HL-60 (cell line): ENCODE results near the gene NUB1.

Experiments
- DNase-seq, 2 experiments: peaks; one replicate each; pipeline ENCODE4 v3.0.0-alpha.2; 2010 to 2020; ENCODE audit warnings: low read depth in 1 of 2, low spot score in 1 of 2
- H3K27ac ChIP-seq: fragments of 250-450 bp; sonication (Bioruptor Pico); replicated peaks from 2 replicates; pipeline ENCODE4 v1.5.1; 2020; ENCODE audit warnings: mild to moderate bottlenecking, moderate library complexity
- H3K27me3 ChIP-seq: fragments of 250-450 bp; sonication (Bioruptor Pico); 2 replicates; pipeline ENCODE4 v1.5.1; 2021; ENCODE audit warnings: mild to moderate bottlenecking, moderate library complexity; ENCODE audit not compliant: insufficient read depth, poor library complexity, severe bottlenecking
- H3K4me3 ChIP-seq: replicated peaks from 2 replicates; pipeline ENCODE4 v1.5.1; 2011; ENCODE audit warnings: mild to moderate bottlenecking, control low read depth, low read length; ENCODE audit not compliant: insufficient read depth
- CTCF ChIP-seq: IDR thresholded peaks from one replicate; pipeline ENCODE4 v1.5.1; 2011; ENCODE audit warnings: low read length, control low read depth, inconsistent platforms; ENCODE audit not compliant: insufficient read depth
- GABPA ChIP-seq: IDR thresholded peaks from 2 replicates; pipeline ENCODE4 v1.6.1; 2012; ENCODE audit warnings: low read depth
- POLR2AphosphoS5 ChIP-seq: IDR thresholded peaks from 2 replicates; pipeline ENCODE4 v1.6.1; 2012; ENCODE audit warnings: low read depth
- REST ChIP-seq: IDR thresholded peaks from 2 replicates; pipeline ENCODE4 v1.6.1; 2012; ENCODE audit warnings: low read depth; ENCODE audit not compliant: insufficient replicate concordance
- SPI1 ChIP-seq: IDR thresholded peaks from 2 replicates; pipeline ENCODE4 v1.6.1; 2012; ENCODE audit warnings: low read depth, mild to moderate bottlenecking, borderline replicate concordance

The NUB1 gene

GRCh38 chr7:151317936-151318335 lies 23.7 kb upstream of the NUB1 start:
- DNase-seq, result no peak
- Histone ChIP-seq H3K4me3 (no peak overlapping the region), H3K27ac (no peak overlapping the region), H3K27me3 (no peaks in the 10 kb centered on the region)
- TF ChIP-seq SPI1 (no peak), GABPA (no peak), CTCF (no peak), POLR2AphosphoS5 (no peak), REST (no peak)

GRCh38 chr7:151319189-151319588 lies 22.4 kb upstream of the NUB1 start:
- TF ChIP-seq SPI1 (no peak), CTCF (no peak), GABPA (no peak), REST (no peak), POLR2AphosphoS5 (no peak)
- DNase-seq, result no peak
- H3K27me3 ChIP-seq, result no peaks in the 10 kb centered on the region
- H3K27ac ChIP-seq, result no peak overlapping the region
- H3K4me3 ChIP-seq, result no peak overlapping the region

- no peak for TF ChIP-seq POLR2AphosphoS5
- TF ChIP-seq SPI1, result no peak
- TF ChIP-seq GABPA, result no peak
- no peak for TF ChIP-seq CTCF
- no peak for TF ChIP-seq REST
- H3K27ac ChIP-seq, result no peak overlapping the region
- no peak for DNase-seq
- no peaks in the 10 kb centered on the region for H3K27me3 ChIP-seq
- H3K4me3 ChIP-seq, result no peak overlapping the region
These were observed 21.3 kb upstream of the NUB1 start for GRCh38 chr7:151320263-151320845.
